SKM-1 (cell line): ENCODE results near the gene ARHGAP9.
A peak's percentile ranks its signal among the peaks of the same experiment; 100 is the strongest.
"Not testable (repeated sequence)": the region's sequence is repeated elsewhere in the genome, so short reads cannot be mapped to it uniquely, and the experiment has no call there.

Source experiments
- DNase-seq: peaks from one replicate; lab custom pipeline; 2025; ENCODE audit not compliant: unreplicated experiment; lab: John Stamatoyannopoulos, UW

Gene ARHGAP9

GRCh38 chr12:57459055-57459749 is 20.5 kb downstream of the ARHGAP9 start:
- peak; percentile 30 for DNase-seq

- DNase-seq = no peak
Observed at GRCh38 chr12:57458665-57459054, 21.0 kb downstream of the ARHGAP9 start.

- DNase-seq = no peak
Observed at GRCh38 chr12:57456737-57457490, 22.8 kb downstream of the ARHGAP9 start.

- DNase-seq = no peak
Observed at GRCh38 chr12:57456145-57456700, 23.4 kb downstream of the ARHGAP9 start.

- DNase-seq = no peak
Observed at GRCh38 chr12:57455374-57456144, 24.1 kb downstream of the ARHGAP9 start.

- no peak for DNase-seq
Observed at GRCh38 chr12:57454566-57455373, 24.9 kb downstream of the ARHGAP9 start, which contains the start of gene INHBE. Gene INHBE (plus strand): TSS chr12:57455307. CDS start chr12:57455537, 230 bp downstream.

- DNase-seq = no peak
Observed at GRCh38 chr12:57454213-57454565, 25.5 kb downstream of the ARHGAP9 start.

GRCh38 chr12:57452937-57453509 is 26.6 kb downstream of the ARHGAP9 start:
- no peak for DNase-seq

GRCh38 chr12:57452181-57452936 is 27.3 kb downstream of the ARHGAP9 start:
- DNase-seq = no peak

- no peak for DNase-seq
Observed at GRCh38 chr12:57451233-57451778, 28.4 kb downstream of the ARHGAP9 start.

- no peak for DNase-seq
Observed at GRCh38 chr12:57450057-57450456, 29.6 kb downstream of the ARHGAP9 start.

- no peak for DNase-seq
Observed at GRCh38 chr12:57449375-57449774, 30.3 kb downstream of the ARHGAP9 start.

- DNase-seq = no peak
Observed at GRCh38 chr12:57448669-57449068, 31.0 kb downstream of the ARHGAP9 start.

GRCh38 chr12:57446292-57446960 is 33.2 kb downstream of the ARHGAP9 start:
- DNase-seq = no peak

GRCh38 chr12:57444744-57445143 is 34.9 kb downstream of the ARHGAP9 start:
- DNase-seq = no peak

- DNase-seq = not testable (repeated sequence)
Observed at GRCh38 chr12:57444337-57444736, 35.3 kb downstream of the ARHGAP9 start.

GRCh38 chr12:57441846-57442427 is 37.7 kb downstream of the ARHGAP9 start:
- no peak for DNase-seq

GRCh38 chr12:57441393-57441792 is 38.3 kb downstream of the ARHGAP9 start:
- DNase-seq = not testable (repeated sequence)
